Thyroid gland (tissue), 4 donors: ENCODE results near the gene PELI2.

Source experiments
- CTCF ChIP-seq, 6 experiments: fragments of 200-600 bp in 3 of 6; fragments of 450-650 bp in 3 of 6; sonication (generic) in 3 of 6; IDR thresholded peaks; one replicate each; pipeline ENCODE4 v1.5.1; 2016 to 2019; ENCODE audit warnings: antibody characterized with exemption in 6 of 6, mild to moderate bottlenecking in 2 of 6, inconsistent platforms in 1 of 6, moderate library complexity in 1 of 6
- POLR2A ChIP-seq, 2 donors: fragments of 450-650 bp; IDR thresholded peaks; one replicate each; pipeline ENCODE4 v1.6.1; 2017; ENCODE audit warnings: antibody characterized with exemption in 2 of 2, mild to moderate bottlenecking in 2 of 2, moderate library complexity in 1 of 2

- TF ChIP-seq CTCF (IDR thresholded peaks at IDR 0.05) (no peak), POLR2A (IDR thresholded peaks at IDR 0.05) (no peak)
These were observed 191.0 kb downstream of the PELI2 start for GRCh38 chr14:56309198-56309597.
